WTC11 (cell line): ENCODE results near the gene AGPAT4. TPM values are rescaled to one million over a fixed set of nuclear protein-coding genes. Genes with fewer than 3 reads are reported as not detected.

Experiments used
- ATAC-seq: fragments of 200-7000 bp; cut with Tn5 transposase; 2 replicates; pipeline ENCODE4 v1.10.0; 2021; ENCODE audit warnings: mild to moderate bottlenecking, moderate library complexity
- CTCF ChIA-PET: fragments of 300-600 bp; sonication (Branson Sonifier 250); formaldehyde crosslinking; loops from one replicate; lab custom pipeline; 2021; ENCODE audit warnings: antibody characterized with exemption; lab: Charles Lee
- POLR2A ChIA-PET: fragments of 350-600 bp; sonication (Branson Sonifier 250); formaldehyde crosslinking; loops from one replicate; lab custom pipeline; 2021; ENCODE audit warnings: antibody characterized with exemption; lab: Charles Lee
- DNase-seq: peaks from one replicate; pipeline ENCODE4 v3.0.0; 2021; ENCODE audit warnings: low spot score
- H3K27ac Mint-ChIP-seq: 2 replicates; pipeline ENCODE4 v1.8.0; 2021; ENCODE audit warnings: mixed read lengths
- H3K27me3 Mint-ChIP-seq: 2 replicates; pipeline ENCODE4 v1.8.0; 2021; ENCODE audit warnings: low read depth, mild to moderate bottlenecking, moderate library complexity, mixed read lengths
- H3K36me3 Mint-ChIP-seq: 2 replicates; pipeline ENCODE4 v1.8.0; 2021; ENCODE audit warnings: mixed read lengths
- H3K4me1 Mint-ChIP-seq: 2 replicates; pipeline ENCODE4 v1.8.0; 2022; ENCODE audit warnings: mixed read lengths
- H3K4me3 Mint-ChIP-seq: 2 replicates; pipeline ENCODE4 v1.8.0; 2021; ENCODE audit warnings: mild to moderate bottlenecking, moderate library complexity, mixed read lengths
- H3K9me3 Mint-ChIP-seq: 2 replicates; pipeline ENCODE4 v1.8.0; 2021; ENCODE audit warnings: mixed read lengths
- AFF4 ChIP-seq: sonication (generic); formaldehyde crosslinking; IDR thresholded peaks from 2 replicates; pipeline ENCODE4 v1.8.1; 2023; ENCODE audit warnings: mild to moderate bottlenecking, missing genetic modification reagents, borderline replicate concordance
- CDX4 ChIP-seq: fragments of 250-450 bp; sonication (Bioruptor Pico); IDR thresholded peaks from 2 replicates; pipeline ENCODE4 v1.9.0; 2021; ENCODE audit warnings: moderate library complexity, mild to moderate bottlenecking, inconsistent platforms, borderline replicate concordance
- E2F4 ChIP-seq: sonication (generic); formaldehyde crosslinking; IDR thresholded peaks from 2 replicates; pipeline ENCODE4 v1.8.1; 2022; ENCODE audit warnings: low read depth, mild to moderate bottlenecking, moderate library complexity, missing genetic modification reagents, borderline replicate concordance
- ERG ChIP-seq: fragments of 250-450 bp; sonication (Bioruptor Pico); IDR thresholded peaks from 2 replicates; pipeline ENCODE4 v1.8.0; 2021; ENCODE audit warnings: mild to moderate bottlenecking
- ESRRA ChIP-seq: sonication (generic); formaldehyde crosslinking; IDR thresholded peaks from 2 replicates; pipeline ENCODE4 v1.8.1; 2022; ENCODE audit warnings: mild to moderate bottlenecking, missing genetic modification reagents, borderline replicate concordance
- FOXP4 ChIP-seq: sonication (generic); formaldehyde crosslinking; IDR thresholded peaks from 2 replicates; pipeline ENCODE4 v1.8.0; 2022; ENCODE audit warnings: mild to moderate bottlenecking, missing genetic modification reagents
- JAZF1 ChIP-seq: fragments of 250-450 bp; sonication (Bioruptor Pico); IDR thresholded peaks from 2 replicates; pipeline ENCODE4 v1.9.0; 2021; ENCODE audit warnings: moderate library complexity, mild to moderate bottlenecking, inconsistent platforms
- JUN ChIP-seq: sonication (generic); formaldehyde crosslinking; IDR thresholded peaks from 2 replicates; pipeline ENCODE4 v1.8.0; 2023; ENCODE audit warnings: mild to moderate bottlenecking, missing genetic modification reagents
- MLX ChIP-seq: sonication (generic); formaldehyde crosslinking; IDR thresholded peaks from 2 replicates; pipeline ENCODE4 v1.8.1; 2023; ENCODE audit warnings: mild to moderate bottlenecking, missing genetic modification reagents, moderate library complexity
- MYBL2 ChIP-seq: sonication (generic); formaldehyde crosslinking; IDR thresholded peaks from 2 replicates; pipeline ENCODE4 v1.8.1; 2023; ENCODE audit warnings: mild to moderate bottlenecking, moderate library complexity, missing genetic modification reagents
- NFATC4 ChIP-seq: fragments of 250-450 bp; sonication (Bioruptor Pico); IDR thresholded peaks from 2 replicates; pipeline ENCODE4 v1.9.0; 2021; ENCODE audit warnings: mild to moderate bottlenecking
- NFE2L1 ChIP-seq: sonication (generic); formaldehyde crosslinking; IDR thresholded peaks from 2 replicates; pipeline ENCODE4 v1.8.1; 2023; ENCODE audit warnings: missing genetic modification reagents
- SMAD4 ChIP-seq: sonication (generic); formaldehyde crosslinking; IDR thresholded peaks from 2 replicates; pipeline ENCODE4 v1.8.0; 2022; ENCODE audit warnings: mild to moderate bottlenecking, missing genetic modification reagents
- USF2 ChIP-seq: sonication (generic); formaldehyde crosslinking; IDR thresholded peaks from 2 replicates; pipeline ENCODE4 v1.8.1; 2023; ENCODE audit warnings: mild to moderate bottlenecking, missing genetic modification reagents, moderate library complexity
- ZMAT4 ChIP-seq: fragments of 250-450 bp; sonication (Bioruptor Pico); IDR thresholded peaks from 2 replicates; pipeline ENCODE4 v1.9.0; 2021; ENCODE audit warnings: mild to moderate bottlenecking
- ZNF263 ChIP-seq: sonication (generic); formaldehyde crosslinking; IDR thresholded peaks from 2 replicates; pipeline ENCODE4 v1.8.1; 2022; ENCODE audit warnings: low read depth, mild to moderate bottlenecking, moderate library complexity, missing genetic modification reagents
- ZNF317 ChIP-seq: sonication (generic); formaldehyde crosslinking; IDR thresholded peaks from 2 replicates; pipeline ENCODE4 v1.8.1; 2023; ENCODE audit warnings: low read depth, mild to moderate bottlenecking, moderate library complexity, missing genetic modification reagents, borderline replicate concordance
- ZNF671 ChIP-seq: fragments of 250-450 bp; sonication (Bioruptor Pico); IDR thresholded peaks from 2 replicates; pipeline ENCODE4 v1.8.0; 2021; ENCODE audit warnings: mild to moderate bottlenecking
- ZSCAN18 ChIP-seq: fragments of 250-450 bp; sonication (Bioruptor Pico); IDR thresholded peaks from 2 replicates; pipeline ENCODE4 v2.1.2; 2022; ENCODE audit warnings: mild to moderate bottlenecking, moderate library complexity
- total RNA-seq: library from RNA; stranded (reverse); gene quantifications from 3 replicates; pipeline ENCODE4 v1.2.3, GENCODE V29; 2021

AGPAT4 gene
- total RNA-seq, 1 experiment from 2014 or later, result 19.7 TPM

- Mint-ChIP-seq H3K9me3 (no peaks in the 10 kb centered on the region), H3K4me1 (peaks cover 14% of the 10 kb centered on the region), H3K36me3 (peaks cover 39% of the 10 kb centered on the region), H3K27me3 (no peaks in the 10 kb centered on the region), H3K4me3 (no peak overlapping the region), H3K27ac (no peak overlapping the region; the same call in 1 of the 2 replicates)
- ATAC-seq (peak; percentile 13; the same call in 1 of the 2 replicates), DNase-seq (no peak)
- POLR2A ChIA-PET, result interaction anchor here (0.8 kb wide), 1 partner anchor 135 kb away, joined by 3 read pairs; no protein-coding TSS in a partner anchor
- CTCF ChIA-PET, result interaction anchor here (0.7 to 3.3 kb wide), 6 partner anchors 10 to 388 kb away, joined by 3 to 20 read pairs (median 4); no protein-coding TSS in a partner anchor
- TF ChIP-seq CDX4 (CRISPR knock-in tag) (no peak), USF2 (CRISPR knock-in tag) (no peak), NFATC4 (CRISPR knock-in tag) (no peak), ZMAT4 (CRISPR knock-in tag) (no peak), FOXP4 (CRISPR knock-in tag) (no peak), SMAD4 (no peak), ZNF671 (CRISPR knock-in tag) (no peak), ERG (no peak), JUN (CRISPR knock-in tag) (no peak), AFF4 (CRISPR knock-in tag) (no peak), JAZF1 (CRISPR knock-in tag) (no peak), MYBL2 (CRISPR knock-in tag) (no peak), ESRRA (CRISPR knock-in tag) (no peak), ZNF263 (CRISPR knock-in tag) (no peak), ZSCAN18 (CRISPR knock-in tag) (no peak), ZNF317 (no peak), E2F4 (CRISPR knock-in tag) (no peak), MLX (no peak), NFE2L1 (CRISPR knock-in tag) (no peak)
Observed at GRCh38 chr6:161138543-161139303, 135.1 kb downstream of the AGPAT4 start.
